Body of pancreas (tissue), 4 donors: ENCODE results near the gene ANKRD23. TPM values are rescaled to one million over a fixed set of nuclear protein-coding genes. Genes with fewer than 3 reads are reported as not detected.

ENCODE experiments used
- ATAC-seq: fragments of 150-250 bp; one replicate; pipeline ENCODE4 v1.9.1; 2016
- DNase-seq, 4 donors: peaks; one replicate each; pipeline ENCODE4 v3.0.0-alpha.2; 2019
- H3K27ac ChIP-seq, 4 donors: fragments of 200-600 bp; sonication (generic); 1 replicate in 3 of 4; 2 replicates in 1 of 4; pipeline versions ENCODE4 v1.5.1 to v1.6.1; 2016 to 2019; ENCODE audit warnings: mild to moderate bottlenecking in 1 of 4, mixed read lengths in 1 of 4, moderate library complexity in 1 of 4
- H3K27me3 ChIP-seq, 2 donors: fragments of 200-600 bp; sonication (generic); one replicate each; pipeline ENCODE4 v1.6.0; 2016; ENCODE audit warnings: mild to moderate bottlenecking in 1 of 2
- H3K36me3 ChIP-seq, 2 donors: fragments of 200-600 bp; sonication (generic); replicated peaks in 1 of 2; 2 replicates each; pipeline ENCODE4 v1.5.1; 2016; ENCODE audit warnings: low read depth in 2 of 2; ENCODE audit not compliant: insufficient read depth in 1 of 2
- H3K4me1 ChIP-seq: fragments of 200-600 bp; sonication (generic); one replicate; pipeline ENCODE4 v1.6.0; 2016
- H3K4me3 ChIP-seq, 2 donors: fragments of 200-600 bp; sonication (generic); 1 replicate in 1 of 2; 2 replicates in 1 of 2; pipeline ENCODE4 v1.5.1; 2016 to 2019
- H3K9me3 ChIP-seq, 3 donors: fragments of 200-600 bp; sonication (generic); 1 replicate in 2 of 3; 2 replicates in 1 of 3; pipeline ENCODE4 v1.5.1; 2016
- CTCF ChIP-seq, 7 experiments: fragments of 450-650 bp in 4 of 7; fragments of 200-600 bp in 3 of 7; sonication (generic) in 3 of 7; IDR thresholded peaks; one replicate each; pipeline ENCODE4 v1.5.1; 2016 to 2019; ENCODE audit warnings: antibody characterized with exemption in 7 of 7
- POLR2A ChIP-seq, 3 donors: fragments of 450-650 bp; IDR thresholded peaks; one replicate each; pipeline ENCODE4 v1.6.1; 2016; ENCODE audit warnings: antibody characterized with exemption in 3 of 3, mild to moderate bottlenecking in 2 of 3
- WGBS, 2 donors: methylation state at CpG; one replicate each; pipeline ENCODE4 v1.1.5; 2017; 5-methylcytosine and 5-hydroxymethylcytosine counted together
- intact Hi-C: fragments of 100-400 bp; cut with DNase I; formaldehyde crosslinking; loops from one replicate; pipeline ENCODE4 v1.15.1; 2023
- total RNA-seq, 2 donors: library from RNA; depleted of rRNA; stranded (reverse); fragments of >200 nt; gene quantifications; one replicate each; pipeline ENCODE4 v1.1.0, GENCODE V29; 2016

The ANKRD23 gene
- total RNA-seq, 2 donors from 2014 or later: 4.2 to 12.9 TPM

- DNase-seq: no peak
- H3K36me3 ChIP-seq: no peaks in the 10 kb centered on the region
- intact Hi-C loops: no loop called here
- H3K4me3 ChIP-seq: no peak overlapping the region
- no peak for ATAC-seq
- no peaks in the 10 kb centered on the region for H3K27me3 ChIP-seq
- H3K9me3 ChIP-seq: no peaks in the 10 kb centered on the region
- H3K4me1 ChIP-seq: peaks cover 7% of the 10 kb centered on the region
- no peak overlapping the region for H3K27ac ChIP-seq
- TF ChIP-seq CTCF (IDR thresholded peaks at IDR 0.05) (no peak), POLR2A (IDR thresholded peaks at IDR 0.05) (no peak)
- WGBS, 2 donors: 38 to 44% methylated on average over 3 of the region's 3 CpGs
These were observed 31.9 kb downstream of the ANKRD23 start for GRCh38 chr2:96811917-96812316.

- TF ChIP-seq POLR2A (IDR thresholded peaks at IDR 0.05): no peak
- no peak for TF ChIP-seq CTCF (IDR thresholded peaks at IDR 0.05)
- no peak overlapping the region for H3K27ac ChIP-seq
- no peak for ATAC-seq
- no peaks in the 10 kb centered on the region for H3K27me3 ChIP-seq
- H3K4me1 ChIP-seq: peaks cover 7% of the 10 kb centered on the region
- intact Hi-C loops: no loop called here
- H3K9me3 ChIP-seq: no peaks in the 10 kb centered on the region
- DNase-seq: no peak
- 79 to 93% methylated on average over 3 to 5 of the region's 5 CpGs for WGBS, 2 donors
- H3K36me3 ChIP-seq: no peaks in the 10 kb centered on the region
- H3K4me3 ChIP-seq: no peak overlapping the region
These were observed 33.0 kb downstream of the ANKRD23 start for GRCh38 chr2:96810783-96811192.

- WGBS, 2 donors: 82 to 85% methylated on average over 10 to 12 of the region's 12 CpGs
- ATAC-seq (no peak), DNase-seq (no peak)
- no peaks in the 10 kb centered on the region for H3K27me3 ChIP-seq
- H3K27ac ChIP-seq: no peak overlapping the region
- TF ChIP-seq POLR2A (IDR thresholded peaks at IDR 0.05): no peak
- TF ChIP-seq CTCF (IDR thresholded peaks at IDR 0.05): no peak
- peaks cover 4% of the 10 kb centered on the region for H3K4me1 ChIP-seq
- no peak overlapping the region for H3K4me3 ChIP-seq
- intact Hi-C loops: no loop called here
- H3K9me3 ChIP-seq: no peaks in the 10 kb centered on the region
- H3K36me3 ChIP-seq: no peaks in the 10 kb centered on the region
These were observed 33.7 kb downstream of the ANKRD23 start for GRCh38 chr2:96809951-96810782.

- H3K27me3 ChIP-seq: no peaks in the 10 kb centered on the region
- TF ChIP-seq POLR2A (IDR thresholded peaks at IDR 0.05): no peak
- no peak for TF ChIP-seq CTCF (IDR thresholded peaks at IDR 0.05)
- no peak for DNase-seq
- WGBS, 2 donors: 88 to 89% methylated on average over 11 to 13 of the region's 13 CpGs
- no peaks in the 10 kb centered on the region for H3K4me1 ChIP-seq
- H3K36me3 ChIP-seq: no peaks in the 10 kb centered on the region
- H3K4me3 ChIP-seq: no peak overlapping the region
- intact Hi-C loops: no loop called here
- no peaks in the 10 kb centered on the region for H3K9me3 ChIP-seq
- ATAC-seq: no peak
- no peak overlapping the region for H3K27ac ChIP-seq
These were observed 34.5 kb downstream of the ANKRD23 start for GRCh38 chr2:96809216-96809882.
